ENCODE results near the gene ACOT7. TPM values are rescaled to one million over a fixed set of nuclear protein-coding genes. Genes with fewer than 3 reads are reported as not detected.

Gene ACOT7
- total RNA-seq, 4 donors from 2014 or later: 3.7 to 13.4 (median 6.3) TPM

DNA sequence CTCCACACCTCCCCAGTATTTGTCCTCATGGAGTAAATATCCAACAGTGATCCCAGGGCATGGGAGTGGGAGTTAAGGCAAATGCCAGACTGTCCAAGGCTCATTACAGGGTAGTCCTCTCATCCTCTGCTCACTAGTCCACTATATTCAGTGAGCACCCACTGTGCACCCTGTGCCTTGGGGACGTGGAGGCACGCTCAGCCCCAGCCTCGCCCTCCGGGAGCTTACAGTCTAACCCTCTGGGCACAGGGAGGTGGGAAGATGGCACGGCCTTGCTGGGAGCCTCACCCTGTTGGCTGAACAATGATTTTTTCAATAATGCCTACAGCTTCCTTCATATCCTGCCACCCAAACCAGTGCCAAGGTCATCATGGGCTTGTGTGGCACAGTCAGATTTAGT, 23.3 kb upstream of the ACOT7 start:
- no peaks in the 10 kb centered on the region for H3K36me3 ChIP-seq
- no peak for TF ChIP-seq POLR2A (IDR thresholded peaks at IDR 0.05)
- TF ChIP-seq, protein P1, sequence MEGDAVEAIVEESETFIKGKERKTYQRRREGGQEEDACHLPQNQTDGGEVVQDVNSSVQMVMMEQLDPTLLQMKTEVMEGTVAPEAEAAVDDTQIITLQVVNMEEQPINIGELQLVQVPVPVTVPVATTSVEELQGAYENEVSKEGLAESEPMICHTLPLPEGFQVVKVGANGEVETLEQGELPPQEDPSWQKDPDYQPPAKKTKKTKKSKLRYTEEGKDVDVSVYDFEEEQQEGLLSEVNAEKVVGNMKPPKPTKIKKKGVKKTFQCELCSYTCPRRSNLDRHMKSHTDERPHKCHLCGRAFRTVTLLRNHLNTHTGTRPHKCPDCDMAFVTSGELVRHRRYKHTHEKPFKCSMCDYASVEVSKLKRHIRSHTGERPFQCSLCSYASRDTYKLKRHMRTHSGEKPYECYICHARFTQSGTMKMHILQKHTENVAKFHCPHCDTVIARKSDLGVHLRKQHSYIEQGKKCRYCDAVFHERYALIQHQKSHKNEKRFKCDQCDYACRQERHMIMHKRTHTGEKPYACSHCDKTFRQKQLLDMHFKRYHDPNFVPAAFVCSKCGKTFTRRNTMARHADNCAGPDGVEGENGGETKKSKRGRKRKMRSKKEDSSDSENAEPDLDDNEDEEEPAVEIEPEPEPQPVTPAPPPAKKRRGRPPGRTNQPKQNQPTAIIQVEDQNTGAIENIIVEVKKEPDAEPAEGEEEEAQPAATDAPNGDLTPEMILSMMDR (IDR thresholded peaks at IDR 0.05): no peak
- intact Hi-C loops (cut with DNase I): no loop called here
- 79 to 88% methylated on average over 5 of the region's 5 CpGs for WGBS, 2 donors
- peaks cover 41% of the 10 kb centered on the region for H3K27me3 ChIP-seq
- H3K9me3 ChIP-seq: no peaks in the 10 kb centered on the region
- no peak for DNase-seq
- H3K27ac ChIP-seq: no peak overlapping the region
- peaks cover 11 to 20% of the 10 kb centered on the region in 2 donors for H3K4me1 ChIP-seq
- no peak overlapping the region for H3K4me3 ChIP-seq (replicated peaks in 1 of 3)

DNA sequence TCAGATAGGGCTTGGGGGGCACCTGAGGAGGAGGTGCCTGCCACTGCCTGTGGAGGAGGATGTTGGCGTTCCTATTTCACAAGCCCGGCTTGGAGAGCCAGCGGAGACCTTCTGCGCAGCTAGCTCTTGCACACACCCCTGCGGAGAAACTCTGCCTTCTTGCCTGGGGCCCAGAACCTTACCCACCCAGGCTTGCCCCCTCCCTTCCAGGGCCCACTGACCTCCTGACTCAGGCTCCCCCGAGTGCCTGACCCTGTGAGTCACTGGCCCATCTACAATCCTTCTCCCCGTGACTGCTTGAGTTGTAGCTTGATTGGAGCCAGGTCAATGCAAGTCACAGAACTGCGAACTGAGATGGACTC, 22.7 kb upstream of the ACOT7 start:
- Histone ChIP-seq H3K4me3 (replicated peaks in 1 of 3) (no peak overlapping the region), H3K9me3 (no peaks in the 10 kb centered on the region), H3K27ac (no peak overlapping the region), H3K4me1 (peaks cover 11 to 20% of the 10 kb centered on the region in 2 donors), H3K36me3 (no peaks in the 10 kb centered on the region), H3K27me3 (peaks cover 38% of the 10 kb centered on the region)
- no peak for DNase-seq
- TF ChIP-seq, protein P1 (IDR thresholded peaks at IDR 0.05): no peak
- no peak for TF ChIP-seq POLR2A (IDR thresholded peaks at IDR 0.05)
- intact Hi-C loops (cut with DNase I): no loop called here
- WGBS, 2 donors: 74 to 78% methylated on average over 8 of the region's 8 CpGs

DNA sequence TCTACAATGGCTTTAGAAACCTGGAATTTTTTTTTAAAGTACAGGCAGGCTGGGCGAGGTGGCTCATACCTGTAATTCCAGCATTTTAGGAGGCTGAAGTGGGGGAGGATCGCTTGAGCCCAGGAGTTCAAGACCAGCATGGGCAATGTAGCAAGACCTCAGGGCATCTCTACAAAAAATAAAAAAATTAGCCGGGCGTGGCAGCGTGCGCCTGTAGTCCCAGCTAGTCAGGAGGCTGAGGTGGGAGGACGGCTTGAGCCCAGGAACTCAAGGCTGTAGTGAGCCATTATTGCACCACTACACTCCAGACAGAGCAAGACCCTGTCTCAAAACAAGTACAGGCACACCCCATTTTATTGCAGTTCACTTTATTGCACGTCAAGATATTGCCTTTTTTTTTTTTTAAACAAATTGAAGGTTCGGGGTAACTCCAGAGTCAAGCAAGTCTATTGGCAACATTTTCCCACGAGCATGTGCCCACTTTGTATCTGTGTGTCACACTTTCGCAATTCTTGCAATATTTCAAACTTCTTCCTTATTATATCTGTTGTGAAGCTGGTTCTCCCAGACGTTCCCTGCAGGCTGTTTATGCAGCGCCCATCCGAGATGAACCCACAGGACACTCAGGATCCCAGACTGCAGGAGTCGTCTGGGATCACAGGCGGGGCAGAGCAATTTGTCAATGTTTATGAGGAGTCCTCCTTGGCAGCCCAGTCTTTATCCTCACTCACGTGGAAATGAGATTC, 21.5 kb upstream of the ACOT7 start:
- TF ChIP-seq, protein P1 (IDR thresholded peaks at IDR 0.05): no peak
- TF ChIP-seq POLR2A (IDR thresholded peaks at IDR 0.05): no peak

DNA sequence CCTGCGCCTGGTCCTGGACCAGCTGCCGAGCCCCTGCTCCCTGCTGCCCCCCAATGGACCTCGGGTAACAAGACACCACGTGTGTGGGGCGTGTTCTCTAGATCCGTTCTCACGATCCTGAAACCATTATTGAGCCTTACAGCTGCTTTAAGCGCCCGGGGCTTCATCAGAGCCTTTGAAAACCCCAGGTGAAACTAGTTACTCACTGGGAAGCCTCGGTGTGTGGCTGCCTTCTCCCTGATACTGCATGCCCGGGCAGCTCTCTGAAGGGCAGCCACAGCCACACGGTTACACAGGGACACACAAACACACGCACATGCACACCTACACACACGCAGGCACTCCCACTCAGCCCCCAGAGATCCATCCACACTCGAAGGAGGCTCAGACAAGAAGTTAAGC, 20.9 kb upstream of the ACOT7 start:
- DNase-seq: peak in 1 of 2 donors; percentile 18
- 1 to 6% methylated on average over 13 to 15 of the region's 15 CpGs for WGBS, 2 donors
- peaks cover 20% of the 10 kb centered on the region for H3K27me3 ChIP-seq
- H3K36me3 ChIP-seq: no peaks in the 10 kb centered on the region
- no peak overlapping the region for H3K4me3 ChIP-seq (replicated peaks in 1 of 3)
- H3K27ac ChIP-seq: no peak overlapping the region
- H3K4me1 ChIP-seq: peaks cover 5 to 8% of the 10 kb centered on the region in 2 donors
- H3K9me3 ChIP-seq: no peaks in the 10 kb centered on the region
- TF ChIP-seq, protein P1 (IDR thresholded peaks at IDR 0.05): peak in 2 of 6 experiments; percentile 9 to 34
- TF ChIP-seq POLR2A (IDR thresholded peaks at IDR 0.05): no peak
- intact Hi-C loops (cut with DNase I): no loop called here

More for the DNA sequence above, 21.5 kb upstream of the ACOT7 start:
- Histone ChIP-seq H3K4me1 (peaks cover 10 to 14% of the 10 kb centered on the region in 2 donors), H3K27ac (no peak overlapping the region), H3K9me3 (no peaks in the 10 kb centered on the region), H3K4me3 (replicated peaks in 1 of 3) (no peak overlapping the region), H3K36me3 (no peaks in the 10 kb centered on the region), H3K27me3 (peaks cover 26% of the 10 kb centered on the region)
- WGBS, 2 donors: 61 to 68% methylated on average over 17 of the region's 17 CpGs
- no peak for DNase-seq
- intact Hi-C loops (cut with DNase I): no loop called here

DNA sequence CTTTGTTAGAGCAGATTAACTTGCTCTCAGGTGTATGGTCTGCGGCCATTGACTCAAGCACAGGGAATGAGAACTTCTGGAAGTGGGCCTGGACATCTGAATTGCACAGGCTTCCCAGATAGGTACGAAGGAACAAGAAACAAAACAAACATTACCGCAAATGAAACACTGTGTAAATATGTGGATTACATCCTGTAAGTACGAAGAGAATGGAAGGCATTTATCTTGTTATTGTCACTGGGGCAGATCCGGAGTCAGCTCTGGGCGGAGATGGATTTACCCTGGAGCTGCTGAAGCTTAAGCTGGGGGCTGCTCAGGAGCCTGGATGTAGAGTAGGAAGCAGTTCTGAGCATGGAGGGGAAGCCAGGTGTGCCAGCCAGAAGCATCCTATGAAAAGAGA, 19.3 kb upstream of the ACOT7 start:
- H3K27ac ChIP-seq: no peak overlapping the region
- H3K27me3 ChIP-seq: peaks cover 9% of the 10 kb centered on the region
- no peak for DNase-seq
- no peaks in the 10 kb centered on the region for H3K4me1 ChIP-seq
- intact Hi-C loops (cut with DNase I): no loop called here
- WGBS, 2 donors: 48 to 54% methylated on average over 6 of the region's 6 CpGs
- TF ChIP-seq POLR2A (IDR thresholded peaks at IDR 0.05): no peak
- TF ChIP-seq, protein P1 (IDR thresholded peaks at IDR 0.05): no peak
- no peak overlapping the region for H3K4me3 ChIP-seq (replicated peaks in 1 of 3)
- H3K36me3 ChIP-seq: no peaks in the 10 kb centered on the region
- H3K9me3 ChIP-seq: no peaks in the 10 kb centered on the region
